ENCODE data around the gene SUCLG2. TPM values are rescaled to one million over a fixed set of nuclear protein-coding genes. Genes with fewer than 3 reads are reported as not detected.
A peak's percentile ranks its signal among the peaks of the same experiment; 100 is the strongest.

Gene SUCLG2
- total RNA-seq, 1 donor from 2014 or later = 20.8 TPM

GRCh38 chr3:67580430-67581000, 73.9 kb downstream of the SUCLG2 start:
- DNase-seq (ENCODE audit: low read depth) (no peak), FAIRE-seq (no peak)
- Mint-ChIP-seq H3K9me3 (ENCODE audit: unreplicated experiment) (no peaks in the 10 kb centered on the region), H3K27ac (ENCODE audit: unreplicated experiment) (no peak overlapping the region), H3K27me3 (ENCODE audit: low read depth, unreplicated experiment) (no peaks in the 10 kb centered on the region), H3K4me1 (ENCODE audit: low read depth, unreplicated experiment) (peaks cover 5% of the 10 kb centered on the region), H3K36me3 (ENCODE audit: low read depth, unreplicated experiment) (no peaks in the 10 kb centered on the region), H3K4me3 (ENCODE audit: unreplicated experiment) (no peak overlapping the region)
- H3K79me2 ChIP-seq (ENCODE audit: insufficient read depth, low read length) = peaks cover 4% of the 10 kb centered on the region
- H3K9ac ChIP-seq (ENCODE audit: low read length) = no peak overlapping the region
- H3K27ac ChIP-seq (ENCODE audit: low read depth, low read length) = no peak overlapping the region
- H3K9me3 ChIP-seq (ENCODE audit: insufficient read depth, low read depth, low read length) = no peaks in the 10 kb centered on the region
- H3K27me3 ChIP-seq (ENCODE audit: insufficient read depth, low read length) = no peaks in the 10 kb centered on the region
- no peak overlapping the region for H3K4me2 ChIP-seq (ENCODE audit: low read length)
- H3K4me3 ChIP-seq (ENCODE audit: insufficient read depth, low read depth, low read length) = no peak overlapping the region
- no peaks in the 10 kb centered on the region for H3K36me3 ChIP-seq (ENCODE audit: insufficient read depth, low read length)
- H2AFZ ChIP-seq (ENCODE audit: low read depth, low read length) = no peak overlapping the region
- peaks cover 9% of the 10 kb centered on the region for H4K20me1 ChIP-seq (ENCODE audit: insufficient read depth, low read length)
- TF ChIP-seq CTCF (IDR thresholded peaks at IDR 0.05; ENCODE audit: insufficient read depth, low read depth, low read length) (no peak), EZH2 (IDR thresholded peaks at IDR 0.05; ENCODE audit: insufficient read depth, low read length) (no peak)
- no peaks in the 10 kb centered on the region for H3K4me1 ChIP-seq (ENCODE audit: insufficient read depth, low read length)

- Histone ChIP-seq H3K4me1 (ENCODE audit: insufficient read depth, low read length) (no peaks in the 10 kb centered on the region), H3K79me2 (ENCODE audit: insufficient read depth, low read length) (no peaks in the 10 kb centered on the region), H3K9ac (ENCODE audit: low read length) (no peak overlapping the region), H3K4me3 (ENCODE audit: insufficient read depth, low read depth, low read length) (no peak overlapping the region), H4K20me1 (ENCODE audit: insufficient read depth, low read length) (peaks cover 2% of the 10 kb centered on the region), H3K9me3 (ENCODE audit: insufficient read depth, low read depth, low read length) (no peaks in the 10 kb centered on the region), H3K27me3 (ENCODE audit: insufficient read depth, low read length) (no peaks in the 10 kb centered on the region), H3K27ac (ENCODE audit: low read depth, low read length) (no peak overlapping the region), H3K4me2 (ENCODE audit: low read length) (no peak overlapping the region), H2AFZ (ENCODE audit: low read depth, low read length) (no peak overlapping the region), H3K36me3 (ENCODE audit: insufficient read depth, low read length) (no peaks in the 10 kb centered on the region)
- TF ChIP-seq EZH2 (IDR thresholded peaks at IDR 0.05; ENCODE audit: insufficient read depth, low read length) = no peak
- TF ChIP-seq CTCF (IDR thresholded peaks at IDR 0.05; ENCODE audit: insufficient read depth, low read depth, low read length) = no peak
- FAIRE-seq = no peak
- no peak overlapping the region for H3K4me3 Mint-ChIP-seq (ENCODE audit: unreplicated experiment)
- H3K36me3 Mint-ChIP-seq (ENCODE audit: low read depth, unreplicated experiment) = no peaks in the 10 kb centered on the region
- peak overlapping the region; percentile 51 for H3K27ac Mint-ChIP-seq (ENCODE audit: unreplicated experiment)
- no peaks in the 10 kb centered on the region for H3K27me3 Mint-ChIP-seq (ENCODE audit: low read depth, unreplicated experiment)
- H3K9me3 Mint-ChIP-seq (ENCODE audit: unreplicated experiment) = no peaks in the 10 kb centered on the region
- peaks cover 5% of the 10 kb centered on the region for H3K4me1 Mint-ChIP-seq (ENCODE audit: low read depth, unreplicated experiment)
- no peak for DNase-seq (ENCODE audit: low read depth)
Measured at GRCh38 chr3:67578416-67578815, 76.0 kb downstream of the SUCLG2 start.

- Histone ChIP-seq H3K4me1 (ENCODE audit: insufficient read depth, low read length) (no peaks in the 10 kb centered on the region), H3K27ac (ENCODE audit: low read depth, low read length) (no peak overlapping the region), H3K4me2 (ENCODE audit: low read length) (no peak overlapping the region), H3K9ac (ENCODE audit: low read length) (no peak overlapping the region), H3K79me2 (ENCODE audit: insufficient read depth, low read length) (no peaks in the 10 kb centered on the region), H3K27me3 (ENCODE audit: insufficient read depth, low read length) (no peaks in the 10 kb centered on the region), H4K20me1 (ENCODE audit: insufficient read depth, low read length) (peaks cover 2% of the 10 kb centered on the region), H3K9me3 (ENCODE audit: insufficient read depth, low read depth, low read length) (no peaks in the 10 kb centered on the region), H3K36me3 (ENCODE audit: insufficient read depth, low read length) (no peaks in the 10 kb centered on the region), H2AFZ (ENCODE audit: low read depth, low read length) (no peak overlapping the region), H3K4me3 (ENCODE audit: insufficient read depth, low read depth, low read length) (no peak overlapping the region)
- FAIRE-seq (no peak), DNase-seq (ENCODE audit: low read depth) (no peak)
- peaks cover 5% of the 10 kb centered on the region for H3K4me1 Mint-ChIP-seq (ENCODE audit: low read depth, unreplicated experiment)
- H3K4me3 Mint-ChIP-seq (ENCODE audit: unreplicated experiment) = no peak overlapping the region
- H3K36me3 Mint-ChIP-seq (ENCODE audit: low read depth, unreplicated experiment) = no peaks in the 10 kb centered on the region
- H3K27ac Mint-ChIP-seq (ENCODE audit: unreplicated experiment) = no peak overlapping the region
- no peaks in the 10 kb centered on the region for H3K9me3 Mint-ChIP-seq (ENCODE audit: unreplicated experiment)
- TF ChIP-seq EZH2 (IDR thresholded peaks at IDR 0.05; ENCODE audit: insufficient read depth, low read length) = no peak
- TF ChIP-seq CTCF (IDR thresholded peaks at IDR 0.05; ENCODE audit: insufficient read depth, low read depth, low read length) = no peak
- H3K27me3 Mint-ChIP-seq (ENCODE audit: low read depth, unreplicated experiment) = no peaks in the 10 kb centered on the region
Measured at GRCh38 chr3:67576441-67576840, 78.0 kb downstream of the SUCLG2 start.
